HG03432 (cell line): ENCODE data around the gene KCNQ1.

Experiments used
- ATAC-seq: cut with Tn5 transposase; IDR thresholded peaks from one replicate; pipeline ENCODE4 v1.9.1; 2021; ENCODE audit warnings: mild to moderate bottlenecking, moderate library complexity; ENCODE audit not compliant: unreplicated experiment

KCNQ1 gene

DNA sequence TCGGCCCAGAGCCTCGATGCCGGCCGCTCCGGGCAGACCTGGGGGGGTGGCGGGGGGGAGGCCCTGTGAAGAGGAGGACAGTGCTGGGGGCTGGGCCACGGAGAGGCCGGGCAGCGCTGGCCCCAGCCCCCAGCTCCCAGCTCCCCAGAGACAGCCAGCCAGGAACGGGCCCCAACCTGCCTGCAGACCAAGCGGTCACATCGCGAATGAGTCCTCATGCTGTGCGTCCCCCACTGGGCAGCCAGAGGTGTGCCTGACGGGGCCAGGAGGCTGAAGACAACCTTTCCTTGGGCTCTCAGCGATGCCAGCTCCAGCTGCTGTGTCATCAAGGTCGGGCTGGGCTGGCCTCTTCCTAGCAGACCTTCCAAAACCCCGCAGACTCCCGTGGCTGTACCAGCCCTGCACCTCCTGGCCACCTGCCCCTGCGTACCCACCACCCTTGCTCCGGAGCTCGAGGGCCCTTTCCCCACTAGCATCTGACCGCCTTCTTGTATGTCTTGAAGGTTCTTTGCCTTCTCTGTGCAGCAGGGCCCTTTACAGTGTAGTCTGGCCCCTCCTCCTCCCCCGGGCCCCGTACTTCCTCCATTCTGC is 352.4 kb downstream of the KCNQ1 start:
- ATAC-seq: no peak

DNA sequence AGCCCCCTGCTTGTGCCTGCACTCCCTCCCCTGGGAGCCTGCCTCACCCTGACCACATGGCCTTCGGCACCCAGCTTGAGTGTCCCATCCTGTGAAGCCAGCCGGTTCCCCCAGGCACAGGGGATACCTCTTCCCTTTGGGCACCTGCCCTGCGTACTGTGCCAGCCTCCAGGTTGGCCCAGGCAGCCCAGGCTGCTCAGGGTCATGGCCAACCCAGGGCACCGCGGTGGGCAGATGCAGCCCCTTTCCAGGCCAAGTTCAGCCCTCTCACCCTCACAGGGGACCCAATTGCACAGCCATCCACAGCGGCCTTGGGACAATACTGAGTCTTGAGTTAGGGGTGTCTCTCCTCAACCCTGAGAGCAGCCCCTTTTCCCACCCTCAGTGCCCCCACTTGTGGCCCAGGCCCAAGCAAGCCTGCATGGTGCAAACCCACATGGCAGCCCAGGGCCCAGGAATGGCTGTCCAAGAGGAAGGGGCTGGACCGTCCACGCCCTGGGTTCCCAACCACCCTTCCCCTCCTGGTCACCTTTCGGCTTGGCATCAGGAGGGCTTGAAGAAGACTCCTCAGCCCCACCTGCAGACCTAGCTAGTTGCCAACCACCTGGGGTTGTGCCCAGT is 353.0 kb downstream of the KCNQ1 start:
- ATAC-seq: no peak

DNA sequence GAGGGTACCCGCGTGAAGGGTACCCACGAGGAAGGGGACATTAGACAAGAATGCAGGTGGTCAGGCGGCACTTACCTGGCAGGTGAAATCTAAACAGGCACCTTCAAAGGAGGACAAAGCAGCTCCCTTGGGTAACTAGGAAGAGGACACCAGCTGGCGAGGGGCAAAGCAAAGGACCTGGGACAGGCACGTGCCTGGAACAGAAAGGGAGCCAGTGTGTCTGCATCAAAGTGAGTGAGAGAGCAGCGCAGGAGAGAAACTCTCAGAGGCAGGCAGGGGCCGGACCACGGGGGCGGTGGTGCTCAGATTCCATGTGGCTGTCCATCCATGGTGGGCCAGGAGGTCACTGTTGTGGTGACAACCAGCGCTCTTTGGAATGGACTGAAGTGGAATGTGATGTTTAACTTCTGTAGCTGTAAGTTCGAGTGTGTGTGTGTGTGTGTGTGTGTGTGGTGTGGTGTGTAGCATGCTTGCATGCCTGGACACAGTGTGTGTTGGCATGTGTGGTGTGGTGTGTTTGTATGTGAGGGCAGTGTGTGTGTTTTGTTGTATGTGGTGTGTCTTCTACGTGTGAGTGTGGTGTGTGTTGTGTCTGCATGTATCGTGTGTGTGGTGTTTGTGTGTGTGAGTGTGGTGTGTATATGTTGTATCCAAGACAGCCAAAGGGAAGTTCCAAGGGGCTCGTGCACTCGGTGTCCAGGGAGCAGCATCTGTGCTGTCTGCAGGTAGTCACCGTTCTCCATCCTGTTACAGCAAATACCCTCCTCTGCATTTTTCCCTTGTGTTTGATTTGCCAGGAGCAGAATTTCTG is 354.3 kb downstream of the KCNQ1 start:
- no peak for ATAC-seq

DNA sequence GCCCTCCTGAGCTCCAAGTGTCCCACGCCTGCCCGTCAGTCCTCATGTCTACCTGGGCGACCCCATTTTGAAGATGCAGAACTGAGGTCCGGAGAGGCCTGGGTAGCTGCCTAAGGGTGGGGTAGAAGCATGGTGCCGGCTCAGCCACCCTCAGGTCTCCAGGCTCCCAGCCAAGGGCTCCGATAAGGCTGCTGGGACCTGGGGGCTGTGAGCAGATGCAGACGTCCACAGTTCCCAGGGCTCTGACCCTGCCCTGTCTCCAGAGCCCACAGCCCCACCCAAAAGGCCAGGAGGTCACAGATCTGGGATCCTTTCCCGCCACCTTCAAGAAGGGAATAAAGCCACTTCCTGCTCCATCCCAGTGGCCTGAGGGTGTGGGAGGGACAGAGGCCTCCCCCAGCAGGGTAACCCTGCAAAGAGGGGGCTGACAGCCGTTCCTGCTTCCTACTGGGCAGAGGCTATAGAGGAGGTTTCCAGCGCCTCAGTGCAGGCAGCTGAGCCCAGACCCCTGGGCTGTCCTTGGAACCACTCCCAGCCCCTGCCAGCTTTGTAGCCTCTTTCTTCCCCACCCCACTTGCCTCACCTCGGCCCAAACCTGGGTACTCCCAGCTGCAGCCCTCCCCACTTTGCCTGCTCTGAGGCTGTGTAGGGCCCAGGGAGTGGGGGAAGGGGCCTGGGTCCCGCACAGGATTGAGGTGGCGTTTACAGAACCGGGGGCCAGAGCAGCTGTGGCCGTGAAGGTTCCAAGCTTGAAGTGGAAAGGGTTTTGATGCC is 355.3 kb downstream of the KCNQ1 start:
- no peak for ATAC-seq

DNA sequence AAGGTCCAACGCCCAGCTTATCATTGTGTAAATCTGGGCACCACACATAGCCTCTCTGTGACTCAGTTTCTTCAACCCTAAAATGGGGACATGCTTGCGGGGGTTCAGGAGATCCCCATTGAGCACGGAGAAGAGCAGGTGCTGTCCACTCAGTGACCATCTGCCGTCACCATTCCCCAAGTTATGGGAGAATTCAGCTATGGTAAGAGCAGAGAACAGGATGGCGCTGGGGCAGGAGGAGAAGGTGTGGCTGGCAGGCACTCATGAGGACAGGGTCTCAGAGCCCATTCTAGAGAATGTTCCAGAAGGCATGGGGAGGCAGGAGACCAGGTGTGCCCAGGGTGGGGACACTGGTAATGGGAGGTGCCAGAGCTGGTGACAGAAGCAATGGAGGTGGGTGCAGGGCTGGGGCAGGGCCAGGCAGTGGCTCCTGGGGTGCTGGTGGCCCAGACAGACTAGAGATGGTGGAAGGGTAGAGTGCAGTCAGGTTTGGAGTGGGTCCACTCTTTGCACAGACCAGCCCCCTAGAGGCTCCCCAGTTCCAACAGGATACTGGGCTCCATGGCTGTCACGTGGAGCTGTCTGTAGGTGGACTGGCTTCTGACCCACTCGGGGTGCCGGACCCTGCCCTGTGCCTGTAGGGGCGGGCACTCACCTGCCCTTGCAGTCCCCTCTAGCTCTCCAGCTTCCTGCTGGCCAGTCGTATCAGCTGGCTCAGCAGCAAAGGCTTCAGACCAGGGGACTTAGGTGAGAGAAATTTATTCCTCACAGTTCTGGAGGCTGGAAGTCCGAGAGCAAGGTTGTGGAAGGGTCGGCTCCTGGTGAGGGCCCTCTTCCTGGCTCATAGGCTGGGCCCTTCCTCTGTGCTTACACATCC is 356.1 kb downstream of the KCNQ1 start:
- ATAC-seq: no peak

DNA sequence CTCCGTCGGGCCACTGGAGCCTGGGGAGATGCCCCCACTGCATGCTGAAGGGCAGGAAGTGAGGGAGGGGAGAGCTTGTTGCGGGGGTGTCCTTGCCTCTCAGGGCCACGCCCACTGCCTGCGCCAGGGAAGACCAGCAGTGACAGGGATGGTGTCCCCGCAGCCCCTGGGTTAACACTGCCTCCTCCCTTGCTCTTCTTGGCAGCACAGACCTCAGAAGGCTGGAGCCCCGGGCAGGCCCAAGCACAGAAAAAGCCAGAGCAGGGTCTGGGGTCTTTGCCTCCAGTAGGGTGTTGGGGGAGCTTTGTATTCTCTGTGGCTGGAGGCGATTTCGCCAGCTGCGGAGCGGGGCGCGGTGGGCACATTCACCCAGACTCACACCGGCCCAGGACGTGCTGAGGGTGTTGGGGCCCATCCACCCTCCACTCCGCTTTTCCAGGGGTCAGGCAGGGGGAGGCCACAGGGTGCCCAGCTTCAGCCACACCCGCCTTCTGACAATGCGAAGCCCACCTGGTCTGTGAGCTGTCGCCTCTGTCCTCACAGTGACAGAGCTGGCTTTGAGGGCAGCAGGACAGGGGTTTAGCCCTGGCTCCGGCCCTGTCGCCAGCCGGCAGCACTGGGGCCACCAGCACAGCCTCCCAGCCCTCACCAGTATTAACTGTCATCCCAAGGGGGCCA is 357.0 kb downstream of the KCNQ1 start:
- ATAC-seq: no peak

DNA sequence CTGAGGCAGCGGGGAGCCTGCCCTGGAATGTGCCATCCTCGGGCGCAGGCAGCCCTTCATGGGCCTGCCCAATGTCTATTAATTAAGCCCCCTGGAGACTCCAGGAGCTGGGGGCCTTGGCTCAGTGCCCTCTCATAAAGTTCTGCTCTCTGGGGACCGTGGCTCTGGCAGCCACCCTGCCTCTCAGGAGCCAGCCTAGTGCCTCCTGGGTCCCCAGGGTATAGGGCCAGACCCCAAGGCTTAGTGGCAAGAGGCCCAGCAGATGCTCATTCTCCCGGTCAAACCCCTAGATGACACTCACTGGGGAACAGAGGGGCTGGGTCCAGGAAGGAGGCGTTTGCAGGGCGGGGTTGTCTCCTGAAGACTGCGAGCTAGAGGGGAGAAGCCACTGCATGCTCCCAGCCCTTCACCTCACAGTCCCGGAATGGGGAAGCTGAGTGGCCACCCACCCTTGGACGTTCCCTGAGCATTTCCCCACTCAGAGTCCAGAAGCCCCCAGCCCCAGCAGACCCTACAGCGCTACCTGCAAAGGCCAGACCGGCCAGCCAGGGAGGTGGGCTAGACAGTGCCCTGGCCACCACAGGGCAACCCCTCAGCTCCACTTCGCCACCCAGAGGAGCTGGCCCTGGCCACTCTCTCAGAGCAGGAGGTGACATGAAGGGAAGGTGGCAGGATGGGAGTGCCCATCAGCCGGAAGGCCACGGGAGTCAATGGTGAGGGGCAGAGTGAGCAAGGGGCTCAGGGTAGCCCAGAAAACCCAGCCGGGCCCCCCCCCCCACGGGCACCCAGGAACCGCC is 357.8 kb downstream of the KCNQ1 start:
- ATAC-seq: no peak

DNA sequence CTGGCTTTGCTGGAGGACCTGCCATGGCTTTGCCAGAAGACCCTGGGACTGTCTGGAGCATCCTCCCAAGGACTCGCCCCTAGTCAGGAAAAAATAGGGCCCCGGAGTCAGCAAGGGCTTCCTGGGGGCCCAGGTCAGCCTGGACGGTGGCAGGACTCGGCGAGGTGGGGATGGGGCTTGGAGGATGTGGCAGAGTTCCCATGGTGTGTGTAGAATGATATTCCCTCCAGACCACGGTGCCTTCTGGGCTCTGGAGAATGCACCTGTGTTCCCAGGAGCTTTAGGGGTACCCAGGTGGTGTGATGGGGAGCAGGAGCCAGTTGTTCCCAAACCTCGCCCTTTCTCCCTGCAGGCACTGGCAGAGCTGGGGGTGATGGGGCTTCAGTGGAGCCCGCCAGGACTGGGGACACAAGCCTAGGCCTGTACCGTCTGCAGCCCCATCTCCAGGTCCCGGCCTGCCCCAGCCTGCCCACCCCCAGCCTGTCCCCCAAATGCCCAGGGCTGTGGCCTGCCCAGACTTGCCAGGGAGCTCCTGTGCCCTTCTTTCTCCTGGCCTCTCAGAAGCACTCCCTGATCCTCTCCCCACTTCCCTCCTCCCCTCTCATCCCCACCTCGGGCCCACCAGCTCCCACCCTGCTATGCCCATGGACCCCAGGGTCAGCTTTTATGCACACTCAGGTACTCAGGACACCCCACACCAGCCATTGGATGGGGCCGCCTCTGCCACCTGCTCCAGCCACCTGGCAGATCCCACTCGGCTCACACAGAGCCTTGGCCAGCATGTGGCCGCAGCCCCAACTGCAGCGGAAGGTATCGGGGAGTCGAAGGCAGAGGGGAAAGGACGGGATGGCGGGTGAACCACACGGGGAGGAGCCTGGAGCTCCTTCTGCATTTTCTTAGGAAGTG is 358.6 kb downstream of the KCNQ1 start:
- ATAC-seq: no peak

DNA sequence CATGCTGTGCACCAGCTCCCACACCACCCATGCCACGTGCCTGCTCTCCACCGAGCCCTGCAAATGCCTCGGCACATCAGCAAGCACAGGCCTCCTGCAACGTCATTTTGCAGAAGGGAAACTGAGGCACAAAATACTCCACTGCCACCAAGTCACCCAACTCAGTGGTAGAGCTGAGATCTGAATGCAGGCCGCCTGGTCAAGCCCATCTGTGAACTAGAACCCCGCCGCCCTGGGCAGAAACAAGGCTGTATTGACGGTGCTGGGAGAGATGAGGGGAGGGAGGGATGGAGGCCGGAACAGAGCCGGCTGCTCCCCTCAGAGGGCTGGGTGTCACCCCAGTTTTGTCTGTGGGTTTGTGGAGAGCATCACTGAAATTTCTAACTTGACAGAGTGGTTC is 359.4 kb downstream of the KCNQ1 start:
- ATAC-seq: no peak

DNA sequence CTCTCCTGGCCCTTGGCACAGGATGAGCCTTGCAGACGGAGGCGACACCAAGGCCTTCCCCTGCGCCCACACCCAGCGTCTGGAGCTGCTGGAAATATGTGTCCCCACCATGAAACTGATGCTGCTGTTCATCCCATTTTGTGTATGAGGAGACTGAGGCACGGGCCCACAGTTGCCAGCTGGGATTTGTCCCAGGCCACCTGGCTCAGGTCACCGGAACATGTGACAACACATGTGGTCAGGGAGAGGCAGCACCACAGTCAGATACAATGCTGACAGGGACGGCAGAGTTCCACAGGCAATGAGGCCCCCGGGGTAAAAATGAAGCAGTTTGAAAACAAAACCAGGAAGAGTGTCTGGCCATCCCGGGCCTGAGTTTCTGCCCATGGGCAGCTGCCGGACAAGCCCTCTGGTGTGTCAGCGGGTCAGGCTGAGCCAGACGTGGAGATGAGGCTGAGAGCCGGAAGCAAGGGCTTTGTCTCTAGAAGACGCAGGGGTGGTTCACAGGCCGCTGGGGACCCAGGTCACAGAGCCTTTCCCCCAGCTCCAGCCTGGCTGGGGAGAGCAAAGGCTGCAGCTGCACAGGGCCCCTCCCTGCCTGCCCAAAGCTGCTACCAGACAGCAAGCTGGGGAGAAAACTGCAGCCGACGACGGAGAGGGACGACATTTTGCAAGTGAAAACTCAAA is 360.0 kb downstream of the KCNQ1 start:
- ATAC-seq: no peak

DNA sequence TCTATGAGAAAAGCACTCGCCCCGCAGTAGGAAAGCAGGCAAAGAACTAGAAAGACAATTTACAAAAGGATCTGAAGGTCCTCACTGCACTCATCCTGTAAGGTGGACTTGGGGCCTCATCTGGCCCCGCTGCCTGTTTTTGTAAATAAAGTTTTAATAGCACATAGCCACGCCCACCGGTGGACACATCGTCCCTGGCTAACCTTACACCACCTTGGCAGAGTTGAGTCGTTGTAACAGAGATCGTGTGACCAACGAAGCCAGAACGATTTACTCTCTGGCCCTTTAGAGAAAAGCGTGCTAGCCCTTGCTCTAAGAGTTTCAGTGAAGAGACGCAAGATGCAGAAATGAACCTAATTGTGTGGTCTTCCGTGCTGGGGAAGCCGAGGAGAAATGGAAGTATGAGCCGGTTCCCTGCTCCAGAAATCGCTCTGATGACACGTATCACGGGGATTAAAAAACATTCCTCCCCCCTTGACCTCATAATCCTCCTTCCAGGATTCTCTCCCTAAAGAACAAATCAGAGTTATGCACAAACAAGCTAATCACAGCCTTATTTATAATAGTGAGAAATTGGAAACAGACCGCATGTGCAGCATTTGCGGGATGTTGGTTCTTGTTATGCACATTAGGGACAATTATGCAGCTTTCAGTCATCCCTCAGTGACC is 360.7 kb downstream of the KCNQ1 start:
- no peak for ATAC-seq

DNA sequence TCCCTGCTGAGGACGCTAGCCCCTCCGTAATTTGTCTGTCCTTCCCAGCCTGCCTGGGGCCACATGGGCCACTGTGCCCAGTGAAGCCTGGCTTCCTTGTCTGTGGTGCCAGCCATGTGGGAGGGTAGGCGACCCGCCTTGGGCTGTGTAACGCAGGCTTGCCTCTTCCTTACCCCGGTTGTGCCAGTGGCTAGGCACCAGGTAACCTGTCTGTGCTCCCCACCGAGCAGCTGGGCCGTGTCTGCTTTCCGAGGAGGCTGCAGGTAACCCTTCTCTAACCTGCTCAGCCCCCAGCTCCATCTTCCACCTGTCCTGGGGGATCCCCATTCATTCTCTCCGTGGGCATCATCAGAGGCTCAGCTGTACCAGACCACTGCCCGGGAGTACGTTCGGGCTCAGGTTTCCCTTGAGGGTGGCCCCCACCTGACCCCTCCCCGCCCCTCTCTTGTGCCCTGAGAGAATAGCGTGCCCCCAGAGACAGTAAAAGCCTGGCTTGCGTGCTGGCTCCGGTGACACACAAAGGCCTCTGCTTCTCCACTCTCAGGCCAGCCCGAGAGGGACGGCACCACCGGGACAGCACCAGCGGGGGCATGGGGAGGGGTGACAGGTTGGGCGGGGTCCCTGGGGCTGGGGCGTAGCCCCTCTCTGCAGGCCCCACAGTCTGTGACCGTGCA is 361.7 kb downstream of the KCNQ1 start:
- ATAC-seq: no peak

DNA sequence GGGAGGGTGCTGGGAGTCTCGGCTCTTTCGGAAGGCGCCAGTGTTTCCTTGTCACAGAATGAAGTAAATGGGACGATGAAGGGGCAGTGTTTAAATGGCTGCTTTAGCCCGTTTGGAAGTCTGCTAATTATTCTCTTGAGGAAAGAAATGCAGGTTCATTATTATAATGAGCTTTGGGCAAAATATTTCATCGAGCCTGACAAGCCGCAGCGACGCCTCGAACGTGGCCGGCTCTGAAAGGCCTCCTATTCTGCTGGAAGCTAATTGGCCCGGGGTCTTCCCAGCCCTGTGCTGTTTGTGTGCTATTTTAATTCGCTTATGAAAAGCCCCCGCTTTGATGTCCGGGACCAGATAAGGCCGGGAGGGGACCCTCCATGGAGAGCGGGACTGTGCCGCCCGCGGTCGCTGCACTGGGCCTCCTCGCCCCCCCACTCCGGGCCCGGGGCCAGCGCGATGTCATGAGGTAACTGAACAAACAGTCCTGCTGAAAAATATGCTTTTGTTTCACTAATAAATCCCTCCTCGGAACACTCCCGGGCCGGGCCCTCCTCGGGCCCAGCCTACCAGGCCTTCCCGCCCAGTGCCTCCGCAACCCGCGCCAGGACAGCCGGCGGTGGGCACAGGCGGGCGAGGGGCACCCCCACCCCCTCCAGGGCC is 362.3 kb downstream of the KCNQ1 start:
- ATAC-seq: no peak

DNA sequence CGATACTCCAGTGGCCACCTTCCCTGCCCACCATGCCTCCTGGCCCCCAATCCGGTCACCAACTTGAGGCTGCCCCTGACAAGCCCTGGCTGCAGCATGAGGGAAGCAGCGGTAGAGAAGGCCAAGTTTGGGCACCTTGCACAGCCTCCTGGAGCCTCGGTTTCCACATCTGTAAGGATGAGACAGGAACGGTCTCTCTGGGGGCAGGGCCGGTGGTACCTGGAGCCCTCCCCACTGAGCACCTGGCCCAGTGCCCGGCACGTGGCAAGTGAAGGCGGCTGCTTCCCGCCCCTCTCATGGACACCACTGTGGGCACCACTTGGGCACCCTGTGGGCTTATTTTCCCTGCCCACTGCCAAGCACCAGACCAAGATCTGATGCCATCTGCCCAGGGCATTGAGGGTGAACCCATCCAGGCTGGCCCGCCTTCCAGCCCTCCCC is 363.0 kb downstream of the KCNQ1 start:
- ATAC-seq: no peak

DNA sequence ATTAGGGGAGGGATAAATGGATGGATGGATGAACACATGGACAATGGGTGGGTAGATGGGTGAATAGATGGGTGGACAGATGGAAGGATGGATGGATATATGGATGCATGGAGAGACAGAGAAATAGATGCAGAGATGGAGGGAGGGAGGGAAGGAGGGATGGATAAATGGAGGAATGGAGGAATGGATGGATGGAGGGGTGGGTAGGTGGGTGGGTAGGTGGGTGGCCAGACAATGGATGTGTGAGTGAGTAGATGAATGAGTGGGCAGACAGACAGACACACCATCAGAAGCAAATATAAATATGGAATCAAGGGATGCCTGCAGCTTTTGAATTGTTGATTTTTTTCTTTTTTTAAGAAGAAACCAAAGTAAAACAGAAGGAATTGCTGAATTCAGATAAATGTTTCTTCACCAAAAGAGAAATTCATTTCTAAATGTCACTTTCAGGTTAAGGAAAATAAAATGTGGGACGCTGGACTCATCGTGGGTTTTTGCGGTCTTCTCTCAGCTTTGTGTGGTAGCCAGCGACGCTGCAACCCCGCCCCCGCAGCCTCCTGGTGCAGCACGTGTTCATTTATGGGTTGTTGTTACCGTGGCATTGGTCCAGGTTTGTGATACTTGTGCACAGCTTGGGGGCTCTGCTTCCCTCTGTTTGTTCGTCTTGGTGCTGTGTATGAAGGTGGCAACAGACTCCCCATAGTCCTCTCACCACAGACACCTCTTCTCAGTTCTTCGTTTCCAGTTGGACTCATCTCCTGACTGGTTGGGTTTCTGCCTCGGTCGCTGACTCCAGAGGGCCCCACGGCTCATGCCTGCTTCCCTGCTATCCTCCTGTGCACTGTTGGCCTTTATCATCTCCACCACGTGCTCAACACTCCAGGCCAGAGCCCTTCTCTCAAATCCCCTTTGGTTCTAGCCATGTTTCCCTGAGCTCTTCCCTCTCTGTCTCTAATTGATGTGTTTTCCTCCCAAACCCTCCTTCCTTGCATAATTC is 364.3 kb downstream of the KCNQ1 start:
- ATAC-seq: no peak
